K562 (cell line): ENCODE data around the gene SH2D7. TPM values are rescaled to one million over a fixed set of nuclear protein-coding genes. Genes with fewer than 3 reads are reported as not detected.

Experiments
- ATAC-seq: fragments of 200-7000 bp; cut with Tn5 transposase; 3 replicates; pipeline ENCODE4 v1.9.1; 2020; ENCODE audit warnings: moderate library complexity
- BruUV-seq: library from RNA; stranded (reverse); fragments of 400-500 nt; replicated peaks from 2 replicates; lab custom pipeline; 2021; lab: Mats Ljungman, UMichigan
- CTCF ChIA-PET: fragments of 300-600 bp; formaldehyde crosslinking; extraction: SDS; loops from one replicate; lab custom pipeline; 2021; ENCODE audit warnings: low intra/inter-chr PET ratio; lab: Yijun Ruan, JAX
- POLR2A ChIA-PET: fragments of 300-600, 350-650 bp; sonication (Branson Sonifier 250); formaldehyde crosslinking; extraction: SDS; loops from one replicate; lab custom pipeline; 2021; ENCODE audit warnings: antibody characterized with exemption, inconsistent platforms; lab: Yijun Ruan, JAX
- DNase-seq, 4 experiments: peaks; one replicate each; pipeline versions ENCODE4 v3.0.0 to v3.0.0-alpha.2; 2011 to 2018; ENCODE audit warnings: low spot score in 3 of 4, mixed read lengths in 3 of 4; ENCODE audit errors: extremely low read depth in 1 of 4
- FAIRE-seq: peaks from 2 replicates; lab custom pipeline; 2011; peaks lifted over from hg19 to GRCh38; lab: Jason Lieb, UNC
- H2AFZ ChIP-seq: 2 replicates; pipeline ENCODE4 v1.6.0; 2011; ENCODE audit warnings: low read depth, low read length, control low read depth, inconsistent platforms
- H3K27ac ChIP-seq: fragments of 200-600 bp; 3 replicates; pipeline ENCODE4 v1.8.0; 2011; ENCODE audit warnings: low read depth, mild to moderate bottlenecking, control low read depth, inconsistent platforms, low read length, moderate library complexity, mixed read lengths; ENCODE audit errors: extremely low read depth
- H3K27me3 ChIP-seq, 2 experiments: fragments of 300-600 bp in 1 of 2; 2 replicates in 1 of 2; 3 replicates in 1 of 2; pipeline versions ENCODE4 v1.6.0 to v1.8.0; 2011; ENCODE audit warnings: inconsistent platforms in 2 of 2, low read length in 2 of 2, mild to moderate bottlenecking in 1 of 2, mixed read lengths in 1 of 2, moderate library complexity in 1 of 2; ENCODE audit not compliant: control insufficient read depth in 2 of 2, insufficient read depth in 2 of 2
- H3K36me3 ChIP-seq: fragments of 300-600 bp; 3 replicates; pipeline ENCODE4 v1.8.0; 2011; ENCODE audit warnings: mild to moderate bottlenecking, low read length, inconsistent platforms; ENCODE audit not compliant: control insufficient read depth, insufficient read depth
- H3K4me1 ChIP-seq, 2 experiments: fragments of 200-600 bp in 1 of 2; replicated peaks in 1 of 2; 2 replicates in 1 of 2; 3 replicates in 1 of 2; pipeline versions ENCODE4 v1.5.1 to v1.8.0; 2011; ENCODE audit warnings: inconsistent platforms in 2 of 2, low read length in 2 of 2, mild to moderate bottlenecking in 1 of 2, mixed read lengths in 1 of 2, moderate library complexity in 1 of 2; ENCODE audit not compliant: control insufficient read depth in 2 of 2, insufficient read depth in 2 of 2
- H3K4me2 ChIP-seq: 2 replicates; pipeline ENCODE4 v1.6.1; 2011; ENCODE audit warnings: low read length, control low read depth, inconsistent platforms, mixed read lengths; ENCODE audit not compliant: insufficient read depth
- H3K4me3 ChIP-seq: fragments of 200-600 bp; sonication (generic), shearing (Covaris generic); 2 replicates; pipeline ENCODE4 v1.5.1; 2016; ENCODE audit warnings: control low read depth, inconsistent platforms
- H3K79me2 ChIP-seq: fragments of 200-600 bp; 3 replicates; pipeline ENCODE4 v1.8.0; 2011; ENCODE audit warnings: low read length, inconsistent platforms; ENCODE audit not compliant: control insufficient read depth, insufficient read depth
- H3K9ac ChIP-seq, 2 experiments: 2 replicates each; pipeline versions ENCODE4 v1.6.0 to v1.6.1; 2011; ENCODE audit warnings: low read depth in 2 of 2, low read length in 2 of 2, control low read depth in 1 of 2, inconsistent platforms in 1 of 2, mild to moderate bottlenecking in 1 of 2, mixed read lengths in 1 of 2; ENCODE audit not compliant: insufficient read depth in 1 of 2
- H3K9me1 ChIP-seq: one replicate; pipeline ENCODE4 v1.6.0; 2011; ENCODE audit warnings: inconsistent platforms, mild to moderate bottlenecking, low read length, moderate library complexity; ENCODE audit not compliant: control insufficient read depth, insufficient read depth
- H3K9me3 ChIP-seq: replicated peaks from 2 replicates; pipeline ENCODE4 v1.5.1; 2011; ENCODE audit warnings: low read depth, low read length, inconsistent platforms; ENCODE audit not compliant: control insufficient read depth, insufficient read depth
- H4K20me1 ChIP-seq: replicated peaks from 2 replicates; pipeline ENCODE4 v1.6.1; 2011; ENCODE audit warnings: low read length, inconsistent platforms, mixed read lengths; ENCODE audit not compliant: control insufficient read depth, insufficient read depth
- CBX5 ChIP-seq: IDR thresholded peaks from 2 replicates; pipeline ENCODE4 v1.6.1; 2014; ENCODE audit warnings: low read depth, borderline replicate concordance
- MTA2 ChIP-seq: fragments of 450-650 bp; IDR thresholded peaks from 2 replicates; pipeline ENCODE4 v1.6.1; 2016; ENCODE audit warnings: low read depth
- THRAP3 ChIP-seq: fragments of 450-650 bp; IDR thresholded peaks from 2 replicates; pipeline ENCODE4 v1.6.1; 2016; ENCODE audit warnings: mild to moderate bottlenecking, inconsistent platforms, borderline replicate concordance
- ZNF140 ChIP-seq: fragments of 250-450 bp; sonication (Bioruptor Pico); IDR thresholded peaks from 2 replicates; pipeline ENCODE4 v1.8.0; 2021; ENCODE audit warnings: moderate library complexity, mild to moderate bottlenecking, inconsistent platforms
- ZNF778 ChIP-seq: fragments of 450-650 bp; formaldehyde crosslinking; IDR thresholded peaks from 2 replicates; pipeline ENCODE4 v1.4.0; 2020; ENCODE audit warnings: mild to moderate bottlenecking, moderate library complexity
- in situ Hi-C: fragments of 300-500 bp; cut with MboI; formaldehyde crosslinking; loops from 4 replicates; pipeline ENCODE4 v1.15.0; 2018; ENCODE audit warnings: inconsistent platforms, mixed read lengths
- intact Hi-C: fragments of 100-400 bp; cut with micrococcal nuclease; formaldehyde crosslinking; loops from 2 replicates; pipeline ENCODE4 v1.14.2; 2022
- polyA plus RNA-seq, 8 experiments: library from polyadenylated mRNA; depleted of rRNA in 4 of 8; stranded (reverse) in 5 of 8; unstranded in 3 of 8; fragments of >200 nt; fragmentation: Nextera tagmentation in 2 of 8; fragmentation: Illumina TruSeq in 1 of 8; extraction: Ambion mirVana in 2 of 8; extraction: Trizol in 1 of 8; gene quantifications; 2 replicates each; pipeline versions ENCODE4 v1.2.1 to v1.2.3, GENCODE V29; 2011 to 2014; ENCODE audit warnings: inconsistent platforms in 1 of 8, missing spikeins in 1 of 8
- total RNA-seq, 7 experiments: library from RNA; depleted of rRNA in 6 of 7; stranded (reverse); fragments of >200 nt in 6 of 7; fragmentation: Illumina TruSeq in 2 of 7; extraction: Trizol in 2 of 7; gene quantifications; 2 replicates each; pipeline versions ENCODE4 v1.2.1 to v1.2.3, GENCODE V29; 2011 to 2021; ENCODE audit warnings: low replicate concordance in 1 of 7
- TF ChIP-seq, protein P1 (sequence below): fragments of 450-650 bp; formaldehyde crosslinking; IDR thresholded peaks from 2 replicates; pipeline ENCODE4 v1.4.0; 2020; ENCODE audit warnings: mild to moderate bottlenecking, mixed read lengths
- TF ChIP-seq, protein P2 (sequence below): fragments of 450-650 bp; formaldehyde crosslinking; IDR thresholded peaks from 2 replicates; pipeline ENCODE4 v1.4.0; 2022; ENCODE audit warnings: mild to moderate bottlenecking, moderate library complexity

SH2D7 gene
- total and polyA plus RNA-seq, 9 of the 15 experiments (the other 6 are each of a cell fraction or from before 2014, with no cell fraction given) = not detected

DNA sequence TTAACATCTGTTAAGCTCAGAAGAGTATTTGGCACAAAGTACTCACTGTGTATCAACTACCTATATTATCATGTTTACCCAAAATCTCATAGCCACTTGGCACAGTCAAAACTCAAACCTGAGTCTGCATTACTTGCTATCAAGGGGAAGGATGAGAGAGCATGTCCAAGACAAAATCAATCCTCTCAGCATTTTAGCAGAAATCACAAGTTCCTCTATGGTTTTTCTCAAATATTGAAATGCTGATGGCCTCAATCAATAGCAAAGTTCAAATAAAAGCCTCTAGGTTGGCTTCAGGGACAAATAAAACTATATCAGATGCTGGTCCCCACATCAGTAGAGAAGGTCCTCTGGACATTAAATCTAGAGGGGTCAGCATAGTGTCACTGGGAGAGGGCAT, 29.1 kb upstream of the SH2D7 start:
- ChIA-PET CTCF (no interaction called here), POLR2A (interaction anchor here (1.2 to 2.0 kb wide), 2 partner anchors 10 to 21 kb away, joined by 3 to 7 read pairs; no protein-coding TSS in a partner anchor)
- intact Hi-C loops = no loop called here
- Histone ChIP-seq H3K4me1 (peaks cover 0 to 16% of the 10 kb centered on the region in 2 experiments; a peak in 4 of 5 replicates), H4K20me1 (peaks cover 13% of the 10 kb centered on the region), H3K9me1 (no peaks in the 10 kb centered on the region), H2AFZ (no peak overlapping the region), H3K27ac (no peak overlapping the region), H3K36me3 (no peaks in the 10 kb centered on the region), H3K9ac (no peak overlapping the region), H3K9me3 (no peaks in the 10 kb centered on the region), H3K27me3 (no peaks in the 10 kb centered on the region), H3K4me3 (no peak overlapping the region), H3K4me2 (no peak overlapping the region), H3K79me2 (peaks cover 14% of the 10 kb centered on the region; the same call in 1 of the 3 replicates)
- in situ Hi-C loops = no loop called here
- ATAC-seq (no peak), FAIRE-seq (no peak), DNase-seq (no peak)
- TF ChIP-seq THRAP3 (no peak), ZNF140 (CRISPR knock-in tag) (no peak), CBX5 (no peak), MTA2 (no peak), ZNF778 (no peak)
- TF ChIP-seq, protein P1, sequence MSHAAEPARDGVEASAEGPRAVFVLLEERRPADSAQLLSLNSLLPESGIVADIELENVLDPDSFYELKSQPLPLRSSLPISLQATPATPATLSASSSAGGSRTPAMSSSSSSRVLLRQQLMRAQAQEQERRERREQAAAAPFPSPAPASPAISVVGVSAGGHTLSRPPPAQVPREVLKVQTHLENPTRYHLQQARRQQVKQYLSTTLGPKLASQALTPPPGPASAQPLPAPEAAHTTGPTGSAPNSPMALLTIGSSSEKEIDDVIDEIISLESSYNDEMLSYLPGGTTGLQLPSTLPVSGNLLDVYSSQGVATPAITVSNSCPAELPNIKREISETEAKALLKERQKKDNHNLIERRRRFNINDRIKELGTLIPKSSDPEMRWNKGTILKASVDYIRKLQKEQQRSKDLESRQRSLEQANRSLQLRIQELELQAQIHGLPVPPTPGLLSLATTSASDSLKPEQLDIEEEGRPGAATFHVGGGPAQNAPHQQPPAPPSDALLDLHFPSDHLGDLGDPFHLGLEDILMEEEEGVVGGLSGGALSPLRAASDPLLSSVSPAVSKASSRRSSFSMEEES (CRISPR knock-in tag) = no peak
- TF ChIP-seq, protein P2, sequence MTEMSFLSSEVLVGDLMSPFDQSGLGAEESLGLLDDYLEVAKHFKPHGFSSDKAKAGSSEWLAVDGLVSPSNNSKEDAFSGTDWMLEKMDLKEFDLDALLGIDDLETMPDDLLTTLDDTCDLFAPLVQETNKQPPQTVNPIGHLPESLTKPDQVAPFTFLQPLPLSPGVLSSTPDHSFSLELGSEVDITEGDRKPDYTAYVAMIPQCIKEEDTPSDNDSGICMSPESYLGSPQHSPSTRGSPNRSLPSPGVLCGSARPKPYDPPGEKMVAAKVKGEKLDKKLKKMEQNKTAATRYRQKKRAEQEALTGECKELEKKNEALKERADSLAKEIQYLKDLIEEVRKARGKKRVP (CRISPR knock-in tag) = no peak
- BruUV-seq = no TSS peak
